ENCODE data around the gene ATP6V0C.

ATP6V0C gene

DNA sequence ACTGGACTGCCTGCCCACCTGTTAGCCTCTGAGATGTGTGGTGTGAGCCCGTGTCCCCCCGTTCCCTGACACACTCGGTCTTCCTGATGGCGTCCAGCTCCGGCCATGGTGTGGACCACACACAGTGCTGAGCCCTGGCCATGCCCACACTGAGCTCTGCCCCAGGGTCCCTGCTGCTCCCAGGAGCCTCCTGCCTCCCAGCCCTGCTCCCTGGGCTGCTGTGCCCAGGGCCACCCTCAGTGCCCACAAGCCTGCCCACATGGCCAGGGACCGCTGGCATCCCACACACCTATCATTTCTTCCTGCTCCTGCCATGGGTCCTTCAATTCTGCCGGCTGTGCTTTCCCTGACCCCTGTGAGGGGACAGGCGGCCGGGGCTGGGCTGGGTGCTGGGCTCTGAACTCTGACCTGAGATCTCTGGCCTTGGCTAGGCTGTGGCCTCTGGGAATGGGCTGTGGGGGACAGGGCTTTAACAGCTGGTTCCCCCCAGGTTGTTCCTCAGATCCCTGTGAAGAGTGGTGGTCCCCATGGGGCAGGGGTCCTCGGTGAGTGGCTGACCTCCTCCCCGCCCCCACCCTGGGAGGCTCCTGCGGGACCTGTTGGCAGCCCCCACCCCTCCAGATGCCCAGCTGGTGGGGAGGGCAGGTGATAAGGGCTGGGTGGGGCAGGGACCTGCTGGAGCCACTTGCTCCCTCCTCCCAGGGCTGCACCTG lies 13.5 kb downstream of the ATP6V0C start:
- TF ChIP-seq, protein P1, sequence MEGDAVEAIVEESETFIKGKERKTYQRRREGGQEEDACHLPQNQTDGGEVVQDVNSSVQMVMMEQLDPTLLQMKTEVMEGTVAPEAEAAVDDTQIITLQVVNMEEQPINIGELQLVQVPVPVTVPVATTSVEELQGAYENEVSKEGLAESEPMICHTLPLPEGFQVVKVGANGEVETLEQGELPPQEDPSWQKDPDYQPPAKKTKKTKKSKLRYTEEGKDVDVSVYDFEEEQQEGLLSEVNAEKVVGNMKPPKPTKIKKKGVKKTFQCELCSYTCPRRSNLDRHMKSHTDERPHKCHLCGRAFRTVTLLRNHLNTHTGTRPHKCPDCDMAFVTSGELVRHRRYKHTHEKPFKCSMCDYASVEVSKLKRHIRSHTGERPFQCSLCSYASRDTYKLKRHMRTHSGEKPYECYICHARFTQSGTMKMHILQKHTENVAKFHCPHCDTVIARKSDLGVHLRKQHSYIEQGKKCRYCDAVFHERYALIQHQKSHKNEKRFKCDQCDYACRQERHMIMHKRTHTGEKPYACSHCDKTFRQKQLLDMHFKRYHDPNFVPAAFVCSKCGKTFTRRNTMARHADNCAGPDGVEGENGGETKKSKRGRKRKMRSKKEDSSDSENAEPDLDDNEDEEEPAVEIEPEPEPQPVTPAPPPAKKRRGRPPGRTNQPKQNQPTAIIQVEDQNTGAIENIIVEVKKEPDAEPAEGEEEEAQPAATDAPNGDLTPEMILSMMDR (IDR thresholded peaks at IDR 0.05) = no peak

DNA sequence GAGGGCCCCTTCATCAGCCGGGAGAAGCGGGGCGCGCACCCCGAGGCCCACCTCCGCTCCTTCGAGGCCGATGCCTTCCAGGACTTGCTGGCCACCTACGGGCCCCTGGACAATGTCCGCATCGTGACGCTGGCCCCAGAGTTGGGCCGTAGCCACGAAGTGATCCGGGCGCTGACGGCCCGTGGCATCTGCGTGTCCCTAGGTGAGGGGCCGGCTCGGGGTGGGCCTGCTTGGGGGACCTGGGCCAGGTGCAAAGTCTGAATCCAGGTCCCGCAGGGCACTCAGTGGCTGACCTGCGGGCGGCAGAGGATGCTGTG lies 14.0 kb downstream of the ATP6V0C start:
- TF ChIP-seq, protein P1 (IDR thresholded peaks at IDR 0.05) = no peak

DNA sequence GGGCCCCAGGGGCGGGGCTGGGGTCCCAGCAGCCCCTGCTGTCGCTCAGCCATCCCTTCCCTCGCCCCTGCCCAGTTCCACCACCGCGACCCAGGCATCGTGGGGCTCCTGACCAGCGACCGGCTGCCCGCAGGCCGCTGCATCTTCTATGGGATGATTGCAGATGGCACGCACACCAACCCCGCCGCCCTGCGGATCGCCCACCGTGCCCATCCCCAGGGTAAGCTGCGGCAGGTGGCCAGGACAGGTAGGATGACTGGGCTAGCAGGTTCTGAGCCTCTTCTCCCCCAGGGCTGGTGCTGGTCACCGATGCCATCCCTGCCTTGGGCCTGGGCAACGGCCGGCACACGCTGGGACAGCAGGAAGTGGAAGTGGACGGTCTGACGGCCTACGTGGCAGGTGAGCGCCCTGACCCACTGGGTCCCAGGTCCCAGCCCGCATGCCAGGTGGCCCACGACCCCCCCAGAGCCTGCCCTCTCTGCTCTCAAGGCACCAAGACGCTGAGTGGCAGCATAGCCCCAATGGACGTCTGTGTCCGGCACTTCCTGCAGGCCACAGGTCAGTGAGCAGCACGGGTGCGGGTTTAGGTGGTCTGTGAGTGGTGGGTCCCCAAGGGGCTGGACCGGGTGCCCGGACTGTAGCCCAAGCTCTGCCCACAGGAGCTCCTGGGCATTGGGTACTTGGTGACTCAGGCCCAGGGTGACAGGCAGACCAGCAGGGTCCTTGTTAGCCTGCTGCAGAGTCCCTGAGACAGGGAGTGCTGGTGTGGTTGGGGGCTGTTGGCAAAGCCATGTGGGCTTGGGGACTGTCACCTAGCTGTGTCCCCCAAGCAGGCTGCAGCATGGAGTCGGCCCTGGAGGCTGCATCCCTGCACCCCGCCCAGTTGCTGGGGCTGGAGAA lies 14.7 kb downstream of the ATP6V0C start:
- TF ChIP-seq, protein P1 (IDR thresholded peaks at IDR 0.05) = no peak

DNA sequence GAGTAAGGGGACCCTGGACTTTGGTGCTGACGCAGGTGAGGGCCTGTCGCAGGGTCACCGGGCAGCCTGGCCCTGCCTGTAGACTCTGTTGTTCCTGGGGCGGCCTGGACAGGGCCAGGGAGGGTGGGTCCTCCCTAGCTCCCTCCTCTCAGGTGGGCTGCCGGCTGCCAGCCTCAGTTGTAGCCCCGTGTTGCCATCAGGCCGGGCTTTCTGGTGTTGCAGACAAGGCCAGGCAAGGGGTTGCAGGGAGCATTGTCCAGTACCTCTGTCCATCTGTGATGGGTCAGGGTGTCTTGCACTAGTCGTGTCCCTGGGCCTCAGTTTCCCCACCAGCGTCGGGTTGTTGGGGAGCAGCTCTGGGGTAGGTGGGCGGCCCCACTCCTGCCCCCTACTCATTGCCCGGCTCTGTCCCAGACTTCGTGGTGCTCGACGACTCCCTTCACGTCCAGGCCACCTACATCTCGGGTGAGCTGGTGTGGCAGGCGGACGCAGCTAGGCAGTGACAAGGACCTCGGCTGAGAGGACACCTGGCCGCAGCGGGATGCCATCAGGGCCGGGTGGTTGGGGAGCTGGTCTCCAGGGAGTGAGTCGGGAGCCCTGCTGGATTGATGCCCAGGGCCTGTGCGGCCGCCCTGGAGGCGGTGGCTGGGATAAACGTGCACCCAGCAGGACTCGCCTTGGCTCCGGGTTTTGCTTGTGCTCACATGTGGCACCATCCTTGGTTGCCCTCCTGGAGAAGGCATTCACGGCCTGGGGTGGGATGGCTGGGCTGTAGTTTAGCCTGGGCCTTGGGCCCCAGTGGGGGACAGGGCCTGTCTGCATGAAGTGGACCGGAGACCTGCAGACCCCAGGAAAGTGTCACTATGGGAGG lies 15.5 kb downstream of the ATP6V0C start:
- TF ChIP-seq, protein P1 (IDR thresholded peaks at IDR 0.05) = no peak

DNA sequence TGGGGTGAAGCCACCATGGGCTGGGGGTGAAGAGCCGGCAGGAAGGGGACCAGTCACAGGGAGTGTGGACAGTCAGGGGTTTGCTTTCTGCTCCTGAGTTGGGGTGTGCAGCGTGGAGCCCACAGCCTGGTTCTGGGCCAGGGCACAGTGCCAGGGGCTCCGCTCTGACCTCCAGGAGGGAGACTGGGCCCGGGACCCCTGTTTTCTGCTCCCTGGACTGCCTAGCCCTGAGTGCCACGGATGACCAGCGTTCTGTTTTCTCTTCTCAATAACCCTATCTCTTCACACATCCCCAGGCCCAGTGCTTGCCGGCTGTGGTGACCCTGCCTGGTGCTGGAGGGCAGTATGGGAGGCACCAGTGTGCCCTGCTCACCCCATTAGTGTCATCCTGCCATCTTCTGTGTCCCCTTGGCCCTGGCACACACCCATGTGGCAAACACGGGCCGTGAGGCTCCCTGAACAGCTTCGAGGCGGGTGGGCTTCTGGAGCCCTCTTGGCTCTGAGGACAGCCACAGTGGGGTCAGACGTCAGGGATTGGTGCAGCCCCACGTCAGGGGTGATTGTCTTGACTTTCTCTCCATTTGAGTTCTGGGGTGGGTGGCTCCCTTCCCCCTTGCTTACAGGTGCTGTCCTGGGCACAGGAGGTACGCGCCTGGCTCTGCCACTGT lies 16.3 kb downstream of the ATP6V0C start:
- TF ChIP-seq, protein P1 (IDR thresholded peaks at IDR 0.05) = no peak

DNA sequence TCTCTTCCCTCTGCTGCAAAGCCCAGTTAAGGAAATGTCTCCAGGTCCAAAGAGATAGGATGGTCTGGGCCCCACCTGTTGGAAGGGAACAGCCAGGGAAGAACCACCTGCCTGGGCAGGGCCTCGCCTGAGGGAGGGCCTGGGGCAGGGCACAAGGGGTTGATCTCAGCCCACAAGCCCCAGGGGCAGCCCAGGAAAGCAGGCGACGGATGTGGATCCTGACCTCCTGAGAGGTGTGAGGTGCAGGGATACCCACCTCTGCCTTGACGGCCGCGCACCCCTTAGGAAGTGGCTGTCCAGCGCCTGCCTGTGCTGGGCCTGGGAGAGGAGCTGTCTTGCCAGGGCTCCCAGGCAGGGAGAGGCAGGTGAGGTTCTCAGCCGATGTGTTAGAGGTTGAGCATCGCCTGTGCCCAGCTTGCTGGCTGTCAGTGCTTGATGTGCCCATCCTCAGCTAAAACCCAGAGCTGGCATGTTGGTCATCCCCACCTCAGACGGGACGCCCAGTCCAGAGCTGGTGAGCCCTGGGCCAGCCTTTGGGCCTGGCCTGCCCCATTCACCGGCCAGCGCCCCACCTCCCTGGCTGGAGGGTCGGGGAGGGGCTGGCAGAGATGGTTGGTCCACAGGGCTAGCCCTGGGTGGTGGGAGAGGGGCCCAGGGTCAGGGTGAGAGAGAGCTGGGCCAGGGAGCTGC lies 17.0 kb downstream of the ATP6V0C start:
- TF ChIP-seq, protein P1 (IDR thresholded peaks at IDR 0.05) = no peak
